ENCODE data around the gene ISM1.

- TF ChIP-seq CTCF (IDR thresholded peaks at IDR 0.05; ENCODE audit: low read length) (no peak), EZH2 (optimal IDR thresholded peaks at IDR 0.05; ENCODE audit: low read depth, low read length) (no peak)
These were observed 100.3 kb downstream of the ISM1 start for GRCh38 chr20:13321416-13321815.

Data from MM.1S (cell line).